Lower lobe of right lung (tissue), 2 donors: ENCODE results near the gene PDE4B. TPM values are rescaled to one million over a fixed set of nuclear protein-coding genes. Genes with fewer than 3 reads are reported as not detected.

Experiments used
- ATAC-seq, 2 donors: fragments of 200-7000 bp; cut with Tn5 transposase; one replicate each; pipeline ENCODE4 v1.9.1; 2020 to 2022; ENCODE audit warnings: mild to moderate bottlenecking in 2 of 2, moderate library complexity in 2 of 2
- DNase-seq: peaks from one replicate; pipeline ENCODE4 v3.0.0-alpha.2; 2020
- H3K27ac ChIP-seq: fragments of 200-600 bp; one replicate; pipeline ENCODE4 v1.8.0; 2022
- H3K27me3 ChIP-seq: fragments of 200-600 bp; one replicate; pipeline ENCODE4 v1.8.0; 2022; ENCODE audit warnings: low read depth
- H3K36me3 ChIP-seq: fragments of 200-600 bp; one replicate; pipeline ENCODE4 v1.8.0; 2022; ENCODE audit warnings: mild to moderate bottlenecking
- H3K4me1 ChIP-seq: fragments of 200-600 bp; one replicate; pipeline ENCODE4 v1.8.0; 2022
- H3K4me3 ChIP-seq: fragments of 200-600 bp; one replicate; pipeline ENCODE4 v1.8.0; 2022; ENCODE audit warnings: mild to moderate bottlenecking
- H3K9me3 ChIP-seq: fragments of 200-600 bp; one replicate; pipeline ENCODE4 v1.8.0; 2022
- CTCF ChIP-seq: fragments of 200-600 bp; IDR thresholded peaks from one replicate; pipeline ENCODE4 v1.8.0; 2022; ENCODE audit warnings: antibody characterized with exemption, mild to moderate bottlenecking
- intact Hi-C: fragments of 100-400 bp; cut with DNase I; formaldehyde crosslinking; loops from one replicate; pipeline ENCODE4 v1.11.0; 2022
- total RNA-seq: library from RNA; stranded (reverse); fragmentation: NEBNext Ultra II Directional; extraction: Animal tissue kit (Norgen Biotek cat#: 25700); gene quantifications from one replicate; pipeline ENCODE4 v1.2.1, GENCODE V29; 2021
- donor health status: DM: no; HTN: yes; CAD: no; lungs with severe emphysema.

PDE4B gene
- total RNA-seq, 1 donor from 2014 or later, result 26.9 TPM

GRCh38 chr1:66197120-66197519 is 404.4 kb downstream of the PDE4B start:
- ATAC-seq (no peak), DNase-seq (no peak)
- Histone ChIP-seq H3K36me3 (no peaks in the 10 kb centered on the region), H3K4me3 (no peak overlapping the region), H3K9me3 (no peaks in the 10 kb centered on the region), H3K27me3 (no peaks in the 10 kb centered on the region), H3K4me1 (no peaks in the 10 kb centered on the region), H3K27ac (no peak overlapping the region)
- no peak for TF ChIP-seq CTCF
- intact Hi-C loops, result no loop called here

GRCh38 chr1:66197785-66198184 is 405.1 kb downstream of the PDE4B start:
- no peaks in the 10 kb centered on the region for H3K9me3 ChIP-seq
- DNase-seq (no peak), ATAC-seq (no peak)
- H3K4me1 ChIP-seq, result no peaks in the 10 kb centered on the region
- TF ChIP-seq CTCF, result no peak
- H3K4me3 ChIP-seq, result no peak overlapping the region
- H3K27me3 ChIP-seq, result no peaks in the 10 kb centered on the region
- H3K36me3 ChIP-seq, result no peaks in the 10 kb centered on the region
- H3K27ac ChIP-seq, result no peak overlapping the region
- intact Hi-C loops, result no loop called here

- no peak overlapping the region for H3K27ac ChIP-seq
- no peak overlapping the region for H3K4me3 ChIP-seq
- H3K4me1 ChIP-seq, result no peaks in the 10 kb centered on the region
- no peaks in the 10 kb centered on the region for H3K36me3 ChIP-seq
- H3K27me3 ChIP-seq, result no peaks in the 10 kb centered on the region
- intact Hi-C loops, result no loop called here
- no peaks in the 10 kb centered on the region for H3K9me3 ChIP-seq
- no peak for TF ChIP-seq CTCF
- ATAC-seq, result no peak
- DNase-seq, result no peak
These were observed 414.0 kb downstream of the PDE4B start for GRCh38 chr1:66206563-66207144.

GRCh38 chr1:66207484-66207883 is 414.8 kb downstream of the PDE4B start:
- no peak for ATAC-seq
- Histone ChIP-seq H3K27ac (no peak overlapping the region), H3K4me3 (no peak overlapping the region), H3K27me3 (no peaks in the 10 kb centered on the region), H3K9me3 (no peaks in the 10 kb centered on the region), H3K36me3 (no peaks in the 10 kb centered on the region), H3K4me1 (no peaks in the 10 kb centered on the region)
- TF ChIP-seq CTCF, result no peak
- DNase-seq, result no peak
- intact Hi-C loops, result no loop called here

DNA sequence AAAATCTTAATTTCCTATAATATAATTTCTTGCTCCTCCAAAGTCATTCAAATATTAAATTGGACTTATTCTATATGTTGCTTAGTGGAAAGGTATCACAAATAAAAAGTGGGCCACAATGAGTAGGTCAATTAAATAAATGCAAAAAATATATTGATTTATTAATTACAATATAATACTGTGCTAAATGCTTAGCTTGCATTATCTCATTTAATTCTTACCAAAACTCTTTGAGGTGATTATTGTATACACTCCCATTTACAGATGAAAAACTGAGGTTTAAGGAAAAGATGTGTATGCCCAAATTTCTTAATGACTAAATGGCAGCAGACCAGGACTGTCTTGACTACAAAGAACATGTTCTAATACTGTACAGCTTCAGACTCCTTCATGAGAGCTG is 415.9 kb downstream of the PDE4B start:
- intact Hi-C loops, result no loop called here
- TF ChIP-seq CTCF, result no peak
- Histone ChIP-seq H3K36me3 (no peaks in the 10 kb centered on the region), H3K4me1 (no peaks in the 10 kb centered on the region), H3K27ac (no peak overlapping the region), H3K4me3 (no peak overlapping the region), H3K27me3 (no peaks in the 10 kb centered on the region), H3K9me3 (no peaks in the 10 kb centered on the region)
- DNase-seq (no peak), ATAC-seq (no peak)
